ENCODE results near the gene IRS1.

DNA sequence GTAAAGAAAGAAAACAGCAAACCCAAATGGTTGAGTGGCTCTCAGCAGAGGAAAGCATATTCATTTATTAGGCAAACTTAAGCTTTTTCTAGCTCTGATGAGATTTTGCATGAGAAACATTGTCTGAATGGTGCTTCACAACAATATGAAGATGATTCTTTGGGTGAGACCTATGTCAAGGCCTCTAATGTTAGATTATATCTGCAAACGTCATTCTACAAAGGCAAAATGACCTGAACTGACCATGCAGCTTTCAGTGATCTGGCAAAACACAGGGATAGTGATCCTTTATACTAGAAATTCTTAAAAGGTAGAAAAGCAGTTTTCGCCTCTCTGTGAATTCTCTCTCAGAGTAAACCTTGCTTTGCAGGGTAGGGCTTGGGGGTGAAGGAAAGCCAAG is 47.9 kb upstream of the IRS1 start:
- TF ChIP-seq, protein P1, sequence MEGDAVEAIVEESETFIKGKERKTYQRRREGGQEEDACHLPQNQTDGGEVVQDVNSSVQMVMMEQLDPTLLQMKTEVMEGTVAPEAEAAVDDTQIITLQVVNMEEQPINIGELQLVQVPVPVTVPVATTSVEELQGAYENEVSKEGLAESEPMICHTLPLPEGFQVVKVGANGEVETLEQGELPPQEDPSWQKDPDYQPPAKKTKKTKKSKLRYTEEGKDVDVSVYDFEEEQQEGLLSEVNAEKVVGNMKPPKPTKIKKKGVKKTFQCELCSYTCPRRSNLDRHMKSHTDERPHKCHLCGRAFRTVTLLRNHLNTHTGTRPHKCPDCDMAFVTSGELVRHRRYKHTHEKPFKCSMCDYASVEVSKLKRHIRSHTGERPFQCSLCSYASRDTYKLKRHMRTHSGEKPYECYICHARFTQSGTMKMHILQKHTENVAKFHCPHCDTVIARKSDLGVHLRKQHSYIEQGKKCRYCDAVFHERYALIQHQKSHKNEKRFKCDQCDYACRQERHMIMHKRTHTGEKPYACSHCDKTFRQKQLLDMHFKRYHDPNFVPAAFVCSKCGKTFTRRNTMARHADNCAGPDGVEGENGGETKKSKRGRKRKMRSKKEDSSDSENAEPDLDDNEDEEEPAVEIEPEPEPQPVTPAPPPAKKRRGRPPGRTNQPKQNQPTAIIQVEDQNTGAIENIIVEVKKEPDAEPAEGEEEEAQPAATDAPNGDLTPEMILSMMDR (IDR thresholded peaks at IDR 0.05), result no peak
- no peak for TF ChIP-seq POLR2AphosphoS5 (IDR thresholded peaks at IDR 0.05; ENCODE audit: insufficient read depth in 1 of 2, low read depth in 1 of 2)

Data from vagina (tissue), 2 donors.